Keratinocyte (primary cell): Measurements from ENCODE around the gene ATL3.

Experiments used
- CTCF ChIP-seq, 3 experiments: IDR thresholded peaks in 1 of 3; conservative IDR thresholded peaks in 1 of 3; optimal IDR thresholded peaks in 1 of 3; 2 replicates in 2 of 3; 3 replicates in 1 of 3; pipeline versions ENCODE3 to v1.5.1; 2011; ENCODE audit warnings: low read length in 3 of 3, mild to moderate bottlenecking in 3 of 3, moderate library complexity in 2 of 3, control low read depth in 1 of 3, inconsistent platforms in 1 of 3; ENCODE audit not compliant: insufficient read depth in 2 of 3; ENCODE audit errors: extremely low read depth in 1 of 3
- EZH2 ChIP-seq: IDR thresholded peaks from one replicate; pipeline ENCODE4 v1.6.1; 2012; ENCODE audit warnings: inconsistent platforms, mild to moderate bottlenecking, low read length, moderate library complexity

GRCh38 chr11:63599211-63600122 is 71.7 kb downstream of the ATL3 start:
- no peak for TF ChIP-seq CTCF (optimal IDR thresholded peaks at IDR 0.05 in 1 of 3, IDR thresholded peaks at IDR 0.05 in 1 of 3, conservative IDR thresholded peaks at IDR 0.05 in 1 of 3; ENCODE audit: extremely low read depth in 1 of 3, insufficient read depth in 2 of 3, low read length in 3 of 3)
- TF ChIP-seq EZH2, result no peak
